ENCODE measurements around the gene PDPK1. TPM values are rescaled to one million over a fixed set of nuclear protein-coding genes. Genes with fewer than 3 reads are reported as not detected.
A peak's percentile ranks its signal among the peaks of the same experiment; 100 is the strongest.
"Not testable (repeated sequence)": the region's sequence is repeated elsewhere in the genome, so short reads cannot be mapped to it uniquely, and the experiment has no call there.

The PDPK1 gene
- total RNA-seq, 1 donor from 2014 or later = 46.3 TPM

DNA sequence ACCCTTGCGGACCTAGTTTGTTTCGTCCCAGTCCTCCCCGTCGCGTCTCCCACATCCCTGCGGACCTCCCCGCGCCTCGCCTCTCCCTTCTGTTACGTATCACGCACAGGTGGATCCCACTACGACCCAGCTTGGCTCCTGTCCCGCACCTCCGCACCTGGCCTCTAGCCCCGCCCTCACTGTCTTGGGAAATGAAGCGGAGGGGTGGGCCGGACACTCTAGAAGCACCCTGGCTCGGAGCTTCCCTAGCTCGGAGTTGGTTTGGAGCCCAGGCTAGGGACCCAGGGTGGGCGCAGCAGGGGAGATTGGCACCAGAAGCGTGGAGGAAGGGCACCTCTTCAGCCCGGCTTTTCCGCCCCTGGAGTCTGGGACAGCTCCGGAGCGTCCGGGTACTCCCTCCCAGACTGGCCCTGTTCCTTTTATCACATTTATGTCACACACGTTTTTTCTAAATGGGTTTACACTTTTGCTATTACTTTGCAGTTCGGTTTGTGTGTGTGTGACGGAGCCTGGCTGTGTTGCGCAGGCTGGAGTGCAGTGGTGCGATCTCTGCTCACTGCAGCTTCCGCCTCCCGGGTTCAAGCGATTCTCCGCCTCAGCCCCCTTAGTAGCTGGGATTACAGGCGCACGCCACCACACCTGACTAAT lies 5.2 kb upstream of the PDPK1 start:
- DNase-seq (ENCODE audit: low spot score) = peak; percentile 86
- ATAC-seq = peak; percentile 25
- intact Hi-C loops (cut with DNase I) = no loop called here

DNA sequence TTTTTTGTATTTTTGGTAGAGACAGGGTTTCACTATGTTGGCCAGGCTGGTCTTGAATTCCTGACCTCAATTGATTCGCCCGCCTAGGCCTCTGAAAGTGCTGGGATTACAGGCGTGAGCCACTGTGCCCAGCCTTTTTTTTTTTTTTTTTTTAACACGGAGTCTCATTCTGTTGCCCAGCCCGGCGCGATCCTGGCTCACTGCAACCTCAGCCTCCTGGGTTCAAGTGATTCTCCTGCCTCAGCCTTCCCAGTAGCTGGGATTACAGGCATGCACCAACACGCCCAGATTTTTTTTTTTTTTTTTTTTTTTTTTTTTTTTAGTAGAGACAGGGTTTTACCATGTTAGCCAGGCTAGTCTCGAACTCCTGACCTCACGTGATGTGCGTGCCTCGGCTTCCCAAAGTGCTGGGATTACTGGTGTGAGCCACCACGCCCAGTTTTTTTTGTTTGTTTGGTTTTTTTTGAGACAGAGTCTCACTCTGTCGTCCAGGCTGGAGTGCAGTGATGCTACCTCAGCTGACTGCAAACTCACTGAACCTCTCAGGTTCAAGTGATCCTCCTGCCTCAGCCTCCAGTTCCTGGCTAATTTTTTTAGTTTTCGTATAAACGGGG lies 4.6 kb upstream of the PDPK1 start:
- intact Hi-C loops (cut with DNase I); DNase-seq (ENCODE audit: low spot score); ATAC-seq: not testable (repeated sequence)

DNA sequence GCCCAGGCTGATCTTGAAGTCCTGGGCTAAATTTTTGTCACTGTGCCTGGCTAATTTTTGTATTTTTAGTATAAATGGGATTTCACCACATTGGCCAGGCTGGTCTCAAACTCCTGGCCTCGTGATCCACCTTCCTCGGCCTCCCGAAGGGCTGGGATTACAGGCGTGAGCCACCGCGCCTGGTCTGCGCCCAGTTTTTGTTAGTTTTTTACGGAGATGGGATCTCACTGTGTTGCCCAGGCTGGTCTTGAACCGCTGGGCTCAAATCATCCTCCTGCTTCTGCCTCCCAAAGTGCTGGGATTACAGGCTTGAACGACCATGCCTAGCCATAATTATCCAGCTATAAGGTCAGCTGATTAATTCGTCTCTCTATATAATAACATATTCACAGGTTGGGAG lies 3.9 kb upstream of the PDPK1 start:
- ATAC-seq = no peak
- intact Hi-C loops (cut with DNase I) = no loop called here
- no peak for DNase-seq (ENCODE audit: low spot score)

DNA sequence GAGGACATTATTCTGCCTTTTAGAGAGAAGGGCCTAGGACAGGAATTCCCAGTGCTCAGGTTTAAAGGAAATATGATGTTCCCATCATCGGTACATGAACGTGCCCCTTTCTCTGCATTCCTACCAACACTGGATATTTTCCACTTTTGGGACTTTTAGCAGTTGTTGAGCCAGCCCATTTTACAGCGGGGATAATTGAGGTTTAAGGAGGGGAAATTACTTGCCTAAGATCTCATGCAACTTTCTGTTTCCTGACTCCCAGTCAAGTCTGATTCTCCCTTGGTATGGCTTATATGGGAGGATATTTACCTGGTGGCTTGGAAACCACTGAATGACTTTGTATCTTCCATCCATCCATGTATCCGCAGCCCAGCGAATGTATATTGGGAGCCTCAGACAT lies 3.5 kb upstream of the PDPK1 start:
- ATAC-seq; DNase-seq (ENCODE audit: low spot score); intact Hi-C loops (cut with DNase I): not testable (repeated sequence)

DNA sequence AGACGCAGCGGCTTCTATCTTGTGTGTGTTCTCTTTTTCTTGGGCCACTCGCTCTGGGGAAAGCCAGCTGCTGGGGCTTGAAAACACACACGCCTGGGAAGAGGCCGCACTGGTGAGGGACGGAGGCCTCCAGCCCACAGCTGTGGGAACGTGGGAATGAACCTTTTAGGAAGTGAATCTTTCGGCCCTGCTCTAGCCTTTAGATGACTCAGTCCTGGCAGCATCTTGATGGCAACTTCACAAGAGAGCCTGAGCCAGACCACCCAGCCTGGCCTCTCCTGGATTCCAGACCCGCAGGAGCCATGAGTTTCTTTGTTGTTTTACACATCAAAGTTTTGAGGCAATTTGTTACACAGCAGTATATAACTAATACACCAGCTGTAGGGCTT lies 2.2 kb upstream of the PDPK1 start:
- DNase-seq (ENCODE audit: low spot score) (no peak), ATAC-seq (no peak)
- intact Hi-C loops (cut with DNase I) = no loop called here

DNA sequence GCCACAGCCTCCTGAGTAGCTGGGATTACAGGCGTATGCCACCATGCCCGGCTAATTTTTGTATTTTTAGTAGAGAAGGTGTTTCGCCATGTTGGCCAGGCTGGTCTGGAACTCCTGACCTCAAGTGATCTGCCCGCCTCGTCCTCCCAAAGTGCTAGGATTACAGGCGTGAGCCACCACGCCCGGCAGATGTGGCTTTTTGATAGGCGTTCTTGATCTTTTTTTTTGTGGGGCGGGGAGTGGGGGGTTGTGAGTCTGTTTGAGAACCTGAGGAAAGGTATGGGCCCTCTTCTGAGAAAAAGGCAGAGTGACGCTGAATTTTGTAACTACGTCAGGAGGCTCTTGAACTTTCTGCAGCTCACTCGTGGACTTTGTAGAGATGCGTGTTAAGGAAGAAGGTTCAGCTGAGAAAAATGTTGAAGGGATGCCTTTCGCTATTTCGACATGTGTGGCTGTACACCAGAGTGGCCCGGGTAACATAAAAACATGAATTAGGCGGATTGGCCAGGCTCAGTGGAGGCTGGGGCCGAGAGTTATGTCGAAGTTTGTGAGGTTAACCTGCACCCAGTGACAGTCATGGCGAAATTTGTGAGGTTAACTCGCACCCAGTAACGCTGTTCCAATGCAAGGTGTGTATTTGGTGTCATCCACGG lies 1.5 kb downstream of the PDPK1 start:
- DNase-seq (ENCODE audit: low spot score); intact Hi-C loops (cut with DNase I): not testable (repeated sequence)

DNA sequence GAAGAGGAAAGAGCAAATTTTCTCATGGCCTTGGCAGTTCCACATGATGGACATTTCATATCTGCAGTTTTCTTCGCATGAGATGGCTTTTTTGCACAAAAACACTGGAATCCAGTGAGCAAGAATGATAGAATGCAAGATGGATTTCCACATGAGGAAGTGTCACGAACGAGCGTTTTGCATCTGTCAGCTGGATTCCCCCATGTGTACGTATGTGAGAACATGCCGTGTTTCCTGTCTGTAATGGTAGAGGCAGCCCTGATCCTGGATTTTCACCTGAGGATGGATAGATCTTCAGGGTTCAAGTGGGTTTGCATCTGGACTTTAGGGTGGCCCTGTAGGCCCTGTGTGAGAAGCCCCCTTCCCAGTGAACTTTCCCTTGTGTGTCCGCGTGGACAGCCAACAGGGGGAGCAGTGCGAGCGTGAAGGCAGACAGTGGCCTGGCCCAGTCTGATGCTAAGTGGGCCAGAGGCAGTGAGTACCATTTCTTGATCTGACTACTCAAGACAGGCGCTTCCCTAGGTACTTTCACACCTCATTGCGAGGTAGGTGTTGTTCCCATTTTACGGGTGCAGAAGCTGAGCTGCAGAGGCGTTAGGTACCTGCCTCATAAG lies 2.1 kb downstream of the PDPK1 start:
- DNase-seq (ENCODE audit: low spot score); intact Hi-C loops (cut with DNase I); ATAC-seq: not testable (repeated sequence)

More for the DNA sequence above, 1.5 kb downstream of the PDPK1 start:
- ATAC-seq = not testable (repeated sequence)

DNA sequence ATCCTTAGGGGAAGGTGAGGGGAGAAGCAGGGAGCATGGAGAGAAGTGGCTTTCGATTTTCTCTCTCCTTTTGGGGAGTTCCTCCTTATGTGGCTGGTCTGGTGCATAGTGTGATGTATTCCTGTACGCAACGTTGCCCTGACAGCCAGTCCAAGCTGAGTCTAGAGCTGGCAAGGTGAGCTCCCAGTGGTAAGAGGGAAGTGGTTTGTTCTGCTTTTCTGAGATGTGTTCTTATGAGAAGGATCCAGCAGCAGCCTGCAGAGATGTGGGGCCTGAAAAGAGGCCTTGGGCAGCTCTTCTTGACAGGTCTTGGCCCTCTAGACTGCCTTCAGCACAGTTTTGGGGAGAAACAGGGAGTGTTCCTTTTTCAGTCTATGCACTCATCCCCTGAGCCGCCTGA lies 3.1 kb downstream of the PDPK1 start:
- ATAC-seq; DNase-seq (ENCODE audit: low spot score); intact Hi-C loops (cut with DNase I): not testable (repeated sequence)

DNA sequence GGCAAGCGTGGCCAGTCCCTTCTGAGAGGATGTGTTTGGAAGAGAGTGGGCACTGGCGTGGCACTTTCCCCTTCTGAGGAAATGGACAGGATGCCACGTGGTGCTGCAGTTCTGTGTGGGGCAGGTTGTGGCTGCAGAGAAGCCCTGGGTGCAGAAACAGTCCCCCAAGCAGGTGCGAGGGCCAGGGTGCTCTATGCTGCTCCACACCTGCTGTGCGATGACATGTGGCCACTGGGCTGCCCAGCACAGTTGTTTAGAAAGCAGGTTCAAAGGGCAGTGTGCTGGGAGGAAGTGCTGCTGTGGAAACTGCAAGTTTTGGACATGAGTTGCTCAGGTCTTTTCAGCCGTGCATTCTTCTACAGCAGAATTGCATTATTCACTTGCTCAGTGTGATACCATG lies 3.6 kb downstream of the PDPK1 start:
- intact Hi-C loops (cut with DNase I); ATAC-seq; DNase-seq (ENCODE audit: low spot score): not testable (repeated sequence)

DNA sequence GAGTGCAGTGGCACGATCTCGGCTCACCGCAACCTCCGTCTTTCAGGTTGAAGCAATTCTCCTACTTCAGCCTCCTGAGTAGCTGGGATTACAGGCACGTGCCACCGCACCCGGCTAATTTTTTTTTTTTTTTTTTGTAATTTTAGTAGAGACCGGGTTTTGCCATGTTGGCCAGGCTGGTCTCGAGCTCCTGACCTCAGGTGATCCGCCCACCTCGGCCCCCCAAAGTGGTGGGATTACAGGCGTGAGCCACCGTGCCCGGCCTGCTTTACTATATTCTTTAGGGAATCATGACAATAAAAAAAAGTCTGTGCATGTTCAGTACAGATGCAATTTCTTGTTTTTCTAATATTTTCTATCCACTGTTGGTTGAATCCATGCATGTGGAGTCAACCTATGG lies 6.0 kb downstream of the PDPK1 start:
- intact Hi-C loops (cut with DNase I); DNase-seq (ENCODE audit: low spot score); ATAC-seq: not testable (repeated sequence)

DNA sequence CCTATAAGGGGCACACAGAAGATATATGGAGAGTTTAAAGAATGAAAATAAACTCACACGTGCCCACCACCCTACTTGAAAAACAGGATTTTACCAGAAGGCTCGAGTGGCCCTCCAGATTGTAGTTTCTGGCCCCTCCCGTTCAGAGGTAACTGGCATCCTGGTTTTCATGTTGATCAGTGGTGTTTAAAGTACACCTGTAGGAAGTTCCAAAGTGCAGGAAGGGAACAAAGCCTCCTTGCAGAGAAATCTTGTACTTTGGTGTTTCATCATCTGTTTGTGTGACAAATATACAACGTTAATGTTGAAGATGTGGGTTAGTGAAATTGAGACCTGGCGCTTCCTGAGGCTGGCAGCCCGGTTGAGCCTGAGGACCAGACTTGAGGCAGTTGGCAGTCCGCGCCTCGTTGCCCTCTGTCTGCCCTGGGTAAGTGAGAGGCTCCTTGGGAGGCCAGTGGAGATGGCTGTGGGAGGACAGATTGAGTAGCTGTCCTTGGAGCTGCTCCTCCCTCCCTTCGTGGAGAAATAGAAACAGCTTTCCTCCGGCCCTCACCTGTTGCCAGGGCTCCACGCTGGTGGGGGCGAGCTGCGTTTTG lies 12.6 kb downstream of the PDPK1 start:
- DNase-seq (ENCODE audit: low spot score); intact Hi-C loops (cut with DNase I); ATAC-seq: not testable (repeated sequence)

DNA sequence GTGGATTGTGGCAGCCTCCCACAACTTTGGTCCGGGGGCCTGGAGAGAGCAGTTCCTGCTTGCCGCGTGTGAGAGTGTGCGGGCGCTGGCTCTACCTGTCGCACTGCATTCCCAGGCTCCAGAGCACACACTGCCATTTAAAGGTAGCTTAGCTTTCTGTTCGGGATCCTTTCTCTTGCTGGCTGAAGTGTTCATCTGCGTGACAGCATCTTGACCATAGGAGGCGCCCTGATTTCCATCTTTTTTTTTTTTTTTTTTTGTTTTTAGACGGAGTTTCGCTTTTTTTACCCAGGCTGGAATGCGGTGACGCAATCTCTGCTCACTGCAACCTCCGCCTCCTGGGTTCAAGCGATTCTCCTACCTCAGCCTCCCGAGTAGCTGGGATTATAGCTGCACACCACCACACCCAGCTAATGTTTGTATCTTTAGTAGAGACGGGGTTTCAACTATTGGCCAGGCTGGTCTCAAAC lies 13.6 kb downstream of the PDPK1 start:
- DNase-seq (ENCODE audit: low spot score); ATAC-seq; intact Hi-C loops (cut with DNase I): not testable (repeated sequence)

DNA sequence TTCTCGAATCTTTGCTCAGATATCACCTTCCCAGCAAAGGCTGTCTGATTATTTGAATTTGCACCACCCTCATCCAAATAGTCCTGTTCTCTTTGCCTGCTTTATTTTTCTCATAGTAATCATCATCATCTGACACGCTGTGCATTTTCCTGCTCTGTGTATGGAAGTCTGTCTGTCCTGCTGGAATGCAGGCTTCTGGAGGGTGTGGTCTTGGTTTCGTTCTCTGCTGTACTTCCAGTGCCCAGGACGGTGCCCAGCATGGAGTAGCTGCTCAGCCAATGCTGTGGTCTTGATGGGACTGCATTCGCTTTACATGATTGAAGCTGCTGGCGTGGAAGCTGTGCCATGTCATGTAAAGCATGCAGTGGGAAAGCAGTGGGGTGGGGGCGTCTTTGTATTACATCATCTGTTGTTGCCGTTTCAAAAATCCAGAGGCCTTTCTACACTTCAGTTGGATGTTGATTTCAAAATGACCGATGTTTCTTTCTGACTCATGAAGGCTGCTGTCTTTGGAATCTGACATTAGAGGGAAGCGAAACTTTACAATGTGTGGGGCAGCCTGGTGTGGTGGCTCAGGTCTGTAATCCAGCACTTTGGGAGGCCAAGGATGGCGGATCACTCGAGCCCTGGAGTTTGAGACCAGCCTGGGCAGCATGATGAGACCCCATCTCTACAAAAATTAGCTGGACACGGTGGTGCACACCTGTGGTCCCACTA lies 17.0 kb downstream of the PDPK1 start:
- ATAC-seq = peak; percentile 14
- intact Hi-C loops (cut with DNase I); DNase-seq (ENCODE audit: low spot score): not testable (repeated sequence)

DNA sequence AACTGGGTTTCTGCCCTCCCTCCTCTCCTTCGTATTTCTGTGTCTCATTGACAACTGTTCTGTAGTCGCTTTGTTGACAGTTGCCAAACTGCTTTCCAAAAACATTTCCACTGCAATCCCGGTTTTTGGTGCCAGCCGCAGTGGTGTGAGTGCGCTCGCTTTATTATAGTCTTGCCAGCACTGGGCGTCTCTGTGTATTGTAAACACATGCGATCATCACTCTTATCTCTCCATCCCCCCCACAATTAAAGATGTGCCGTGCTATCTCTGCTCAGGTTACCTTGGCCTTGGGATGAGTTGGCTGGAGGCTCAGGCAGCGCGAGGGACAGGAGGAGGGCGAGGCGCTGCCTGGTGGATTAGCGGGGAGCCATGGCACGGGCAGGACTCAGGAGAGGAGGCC lies 19.3 kb downstream of the PDPK1 start:
- intact Hi-C loops (cut with DNase I); DNase-seq (ENCODE audit: low spot score); ATAC-seq: not testable (repeated sequence)

DNA sequence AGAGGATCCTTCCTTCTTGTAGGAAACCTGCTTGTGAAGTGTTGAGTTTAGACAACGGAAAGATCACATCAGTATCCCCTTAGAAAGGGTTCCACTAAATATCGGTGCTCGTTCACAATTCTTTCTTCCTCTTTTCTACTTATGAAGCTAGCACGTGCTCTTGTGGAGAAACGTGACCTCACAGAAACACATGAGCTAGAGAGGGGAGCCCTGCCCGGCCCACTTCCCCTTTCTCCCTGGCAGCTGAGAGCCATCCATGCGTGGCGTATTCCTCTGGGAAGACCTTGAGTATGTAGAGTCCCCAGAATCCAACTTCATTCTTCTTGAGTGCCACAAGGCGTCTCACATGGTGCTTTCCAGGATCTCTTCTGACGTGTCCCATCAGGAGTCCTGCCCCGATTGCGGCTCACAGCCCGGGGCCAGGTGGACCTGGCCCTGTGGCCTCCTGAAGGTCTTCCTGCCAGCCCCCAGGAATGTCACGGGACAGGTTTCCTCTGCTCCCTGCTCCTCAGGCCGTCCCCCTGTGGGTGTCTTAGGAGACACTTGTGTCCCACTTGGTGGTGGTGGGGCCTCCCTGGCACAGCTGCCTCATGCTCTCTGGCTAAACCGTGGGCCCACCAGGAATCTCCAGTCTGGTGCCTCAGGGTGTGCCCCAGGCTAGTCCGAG lies 22.4 kb downstream of the PDPK1 start:
- ATAC-seq = peak; percentile 75
- DNase-seq (ENCODE audit: low spot score); intact Hi-C loops (cut with DNase I): not testable (repeated sequence)

DNA sequence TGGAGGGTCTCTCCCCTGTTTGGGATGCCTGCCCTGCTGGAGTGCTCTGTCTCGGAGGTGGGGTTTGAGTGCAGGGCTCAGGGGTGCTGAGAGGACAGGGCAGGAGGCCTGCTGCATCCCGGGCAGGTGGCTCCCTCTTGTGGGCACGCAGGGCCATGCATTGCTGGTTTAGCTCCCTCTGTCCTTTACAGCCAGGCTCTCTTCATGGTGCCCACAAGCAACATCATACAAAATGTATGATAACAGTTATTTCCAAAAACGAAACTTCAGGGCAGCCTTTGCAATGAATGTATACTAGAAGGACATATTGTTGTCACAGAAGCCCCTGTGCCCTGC lies 22.9 kb downstream of the PDPK1 start:
- peak; percentile 77 for DNase-seq (ENCODE audit: low spot score)
- ATAC-seq = peak; percentile 89
- intact Hi-C loops (cut with DNase I) = not testable (repeated sequence)

DNA sequence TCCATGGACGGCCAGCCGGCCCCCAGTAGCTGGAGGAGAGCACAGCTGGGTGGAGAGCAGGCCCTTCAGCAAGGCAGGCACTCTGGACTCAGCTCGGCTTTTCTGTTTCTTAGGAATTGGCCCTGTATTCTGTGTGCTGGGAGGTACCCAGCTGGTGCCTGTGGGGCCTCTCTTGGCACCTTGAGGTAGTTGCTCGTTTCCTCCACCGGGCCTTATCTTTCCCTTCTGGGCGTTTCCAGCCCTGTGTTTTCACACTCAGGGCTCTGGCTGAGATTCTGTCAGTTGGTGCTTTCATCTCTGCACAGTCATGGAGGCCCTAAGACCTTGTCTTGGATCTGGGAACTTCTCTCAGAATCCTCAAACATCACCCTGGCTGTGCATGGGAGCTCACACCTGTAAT lies 29.7 kb downstream of the PDPK1 start:
- DNase-seq (ENCODE audit: low spot score); ATAC-seq; intact Hi-C loops (cut with DNase I): not testable (repeated sequence)

DNA sequence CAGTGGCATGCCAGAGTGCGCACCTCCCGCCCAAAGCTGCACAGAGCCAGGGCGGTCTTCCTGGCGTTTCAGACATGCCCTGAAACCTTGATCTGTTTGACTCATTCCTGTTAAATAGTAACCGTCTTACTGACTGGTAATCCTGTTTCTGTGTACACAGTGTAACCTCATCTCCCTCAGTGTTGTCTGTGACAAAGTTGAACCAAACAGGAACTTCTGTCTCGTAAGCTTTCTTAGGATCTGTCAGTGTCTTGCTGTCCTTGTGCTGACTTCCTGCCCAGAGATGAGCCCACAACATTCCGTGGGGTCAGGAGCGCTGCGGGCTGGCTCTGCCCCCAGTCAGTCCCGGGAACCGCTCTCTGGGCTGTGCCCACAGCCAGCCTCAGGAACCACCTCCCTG lies 30.8 kb downstream of the PDPK1 start:
- intact Hi-C loops (cut with DNase I); DNase-seq (ENCODE audit: low spot score); ATAC-seq: not testable (repeated sequence)
